HEK293T (cell line): Measurements from ENCODE around the gene DYNC1LI2.
"Not testable (repeated sequence)": the region's sequence is repeated elsewhere in the genome, so short reads cannot be mapped to it uniquely, and the experiment has no call there.

ENCODE experiments used
- CTCF ChIA-PET: fragments of 350-600 bp; formaldehyde crosslinking; extraction: SDS; loops from one replicate; lab custom pipeline; 2021; ENCODE audit warnings: antibody characterized with exemption, inconsistent platforms; lab: Yijun Ruan, JAX
- POLR2A ChIA-PET: fragments of 350-600 bp; formaldehyde crosslinking; extraction: SDS; loops from one replicate; lab custom pipeline; 2020; ENCODE audit warnings: antibody characterized with exemption, inconsistent platforms; lab: Yijun Ruan, JAX
- DNase-seq: peaks from one replicate; pipeline ENCODE4 v3.0.0; 2012; ENCODE audit warnings: mixed read lengths; ENCODE audit errors: extremely low spot score
- ARNT ChIP-seq: fragments of 450-650 bp; IDR thresholded peaks from 2 replicates; pipeline ENCODE4 v1.6.1; 2017; ENCODE audit warnings: mild to moderate bottlenecking
- BHLHE40 ChIP-seq: fragments of 450-650 bp; IDR thresholded peaks from 2 replicates; pipeline ENCODE4 v1.6.1; 2016; ENCODE audit warnings: mild to moderate bottlenecking, moderate library complexity, borderline replicate concordance
- CTBP1 ChIP-seq: fragments of 450-650 bp; IDR thresholded peaks from 2 replicates; pipeline ENCODE4 v1.6.1; 2016; ENCODE audit warnings: borderline replicate concordance
- ELF4 ChIP-seq: fragments of 450-650 bp; IDR thresholded peaks from 2 replicates; pipeline ENCODE4 v1.6.1; 2017; ENCODE audit warnings: antibody characterized with exemption
- FOXA1 ChIP-seq: fragments of 450-650 bp; IDR thresholded peaks from 2 replicates; pipeline ENCODE4 v1.6.1; 2016; ENCODE audit warnings: mild to moderate bottlenecking
- FOXK2 ChIP-seq: fragments of 450-650 bp; IDR thresholded peaks from 2 replicates; pipeline ENCODE4 v1.6.1; 2016; ENCODE audit warnings: mild to moderate bottlenecking
- FOXM1 ChIP-seq: fragments of 450-650 bp; IDR thresholded peaks from 2 replicates; pipeline ENCODE4 v1.6.1; 2017; ENCODE audit warnings: mild to moderate bottlenecking, borderline replicate concordance
- HDGF ChIP-seq: fragments of 450-650 bp; IDR thresholded peaks from 2 replicates; pipeline ENCODE4 v1.6.1; 2017; ENCODE audit warnings: antibody characterized with exemption, borderline replicate concordance
- L3MBTL2 ChIP-seq: fragments of 450-650 bp; conservative IDR thresholded peaks from 2 replicates; pipeline ENCODE4 v1.6.1; 2016; ENCODE audit warnings: mild to moderate bottlenecking
- LEF1 ChIP-seq: fragments of 450-650 bp; IDR thresholded peaks from 2 replicates; pipeline ENCODE4 v1.6.1; 2017; ENCODE audit warnings: mild to moderate bottlenecking, borderline replicate concordance
- NFRKB ChIP-seq: fragments of 450-650 bp; IDR thresholded peaks from 2 replicates; pipeline ENCODE4 v1.6.1; 2016; ENCODE audit warnings: mild to moderate bottlenecking, moderate library complexity
- SP1 ChIP-seq: fragments of 450-650 bp; IDR thresholded peaks from 2 replicates; pipeline ENCODE4 v1.6.1; 2017
- SUZ12 ChIP-seq: fragments of 450-650 bp; IDR thresholded peaks from 2 replicates; pipeline ENCODE4 v1.6.1; 2016; ENCODE audit warnings: mild to moderate bottlenecking
- ZNF384 ChIP-seq: fragments of 450-650 bp; IDR thresholded peaks from 2 replicates; pipeline ENCODE4 v1.6.1; 2016
- TF ChIP-seq, protein P1 (sequence below): fragments of 450-650 bp; IDR thresholded peaks from 2 replicates; pipeline ENCODE4 v1.6.1; 2016

DYNC1LI2 gene

GRCh38 chr16:66751303-66751991 lies at the start of gene DYNC1LI2:
TSS of gene DYNC1LI2 (minus strand) at chr16:66751609. CDS start at chr16:66751591, 18 bp downstream.
- CTCF ChIA-PET = interaction anchor here (0.6 to 2.5 kb wide), 10 partner anchors 8 to 143 kb away, joined by 3 to 11 read pairs (median 4); no protein-coding TSS in a partner anchor
- TF ChIP-seq ARNT = peak; percentile 93
- no peak for TF ChIP-seq BHLHE40
- TF ChIP-seq FOXM1 = peak; percentile 87
- peak; percentile 77 for TF ChIP-seq LEF1
- TF ChIP-seq FOXK2 = no peak
- POLR2A ChIA-PET = interaction anchor here (1.3 to 2.1 kb wide), 3 partner anchors 10 to 79 kb away, joined by 6 to 14 read pairs (median 7); partner anchors contain the start of gene NAE1
- peak; percentile 95 for DNase-seq

DNA sequence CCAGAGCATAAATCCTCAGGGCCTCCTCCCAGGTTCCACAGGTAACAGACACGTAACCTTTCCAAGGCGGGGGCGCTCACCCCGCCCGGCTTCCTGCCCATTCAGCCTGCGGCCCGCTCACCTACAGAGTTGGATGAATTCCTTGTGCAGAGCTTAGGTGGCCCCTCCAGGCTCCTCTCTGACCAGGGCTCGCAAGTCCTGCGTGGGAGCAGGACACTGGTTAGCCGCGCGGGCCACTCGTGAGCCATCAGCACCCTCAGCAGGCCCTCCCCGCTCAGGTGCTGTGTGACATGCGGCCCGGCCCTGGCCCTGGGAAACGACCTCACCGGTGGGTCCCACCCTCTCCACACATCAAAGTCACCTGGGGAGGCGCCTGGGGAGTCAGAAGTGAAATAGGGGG lies 49.4 kb upstream of the DYNC1LI2 start:
- DNase-seq = no peak
- CTCF ChIA-PET = interaction anchor here (0.6 kb wide), 1 partner anchor 326 kb away, joined by 3 read pairs; no protein-coding TSS in a partner anchor
- TF ChIP-seq FOXM1 = no peak
- TF ChIP-seq HDGF = no peak
- no peak for TF ChIP-seq CTBP1
- no peak for TF ChIP-seq FOXK2
- TF ChIP-seq L3MBTL2 = no peak
- no peak for TF ChIP-seq LEF1
- TF ChIP-seq ZNF384 = no peak
- no peak for TF ChIP-seq BHLHE40
- POLR2A ChIA-PET = no interaction called here

- DNase-seq = no peak
- TF ChIP-seq FOXM1 (no peak), HDGF (no peak), ELF4 (no peak), L3MBTL2 (no peak), NFRKB (no peak), SP1 (no peak), BHLHE40 (no peak)
- TF ChIP-seq, protein P1, sequence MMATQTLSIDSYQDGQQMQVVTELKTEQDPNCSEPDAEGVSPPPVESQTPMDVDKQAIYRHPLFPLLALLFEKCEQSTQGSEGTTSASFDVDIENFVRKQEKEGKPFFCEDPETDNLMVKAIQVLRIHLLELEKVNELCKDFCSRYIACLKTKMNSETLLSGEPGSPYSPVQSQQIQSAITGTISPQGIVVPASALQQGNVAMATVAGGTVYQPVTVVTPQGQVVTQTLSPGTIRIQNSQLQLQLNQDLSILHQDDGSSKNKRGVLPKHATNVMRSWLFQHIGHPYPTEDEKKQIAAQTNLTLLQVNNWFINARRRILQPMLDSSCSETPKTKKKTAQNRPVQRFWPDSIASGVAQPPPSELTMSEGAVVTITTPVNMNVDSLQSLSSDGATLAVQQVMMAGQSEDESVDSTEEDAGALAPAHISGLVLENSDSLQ = no peak
- ChIA-PET POLR2A (no interaction called here), CTCF (no interaction called here)
Observed at GRCh38 chr16:66798161-66798560, 46.8 kb upstream of the DYNC1LI2 start.

- POLR2A ChIA-PET, CTCF ChIA-PET, DNase-seq: not testable (repeated sequence)
Observed at GRCh38 chr16:66793984-66794383, 42.6 kb upstream of the DYNC1LI2 start.

DNA sequence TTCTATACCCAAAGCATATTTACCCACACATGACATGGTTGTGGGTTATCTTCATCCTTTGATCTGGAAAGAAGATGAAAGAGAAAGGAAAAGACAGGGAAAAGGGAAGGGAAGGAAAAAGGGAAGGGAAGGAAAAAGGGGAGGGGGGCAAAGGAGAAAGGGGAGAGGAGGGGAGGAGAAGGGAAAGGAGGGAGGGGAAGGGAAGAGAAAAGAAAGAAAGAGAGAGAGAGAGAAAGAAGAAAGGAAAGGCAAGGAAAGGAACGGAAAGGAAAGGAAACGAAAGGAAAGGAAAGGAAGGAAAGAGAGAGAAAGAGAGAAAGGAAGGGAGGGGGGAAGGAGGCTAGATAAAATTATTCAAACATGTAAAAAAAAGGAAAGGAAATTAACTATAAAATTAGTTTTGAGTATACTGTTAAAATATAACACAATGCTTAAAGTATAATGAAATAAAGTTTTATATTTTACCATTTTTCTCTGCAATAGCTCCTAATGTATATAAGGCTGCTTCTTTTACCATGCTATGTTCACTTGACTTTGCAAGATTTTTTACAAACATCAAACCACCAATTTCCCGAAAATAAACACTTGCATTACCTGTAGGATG lies 38.8 kb upstream of the DYNC1LI2 start:
- ChIA-PET CTCF (no interaction called here), POLR2A (no interaction called here)
- no peak for DNase-seq
- TF ChIP-seq CTBP1 (no peak), BHLHE40 (no peak), FOXM1 (no peak), SP1 (no peak), FOXK2 (no peak), L3MBTL2 (no peak)

GRCh38 chr16:66787427-66787826 lies 36.0 kb upstream of the DYNC1LI2 start:
- no peak for TF ChIP-seq FOXM1
- TF ChIP-seq ZNF384 = no peak
- TF ChIP-seq HDGF = no peak
- no peak for TF ChIP-seq SP1
- no peak for TF ChIP-seq LEF1
- no peak for TF ChIP-seq FOXA1
- no peak for TF ChIP-seq BHLHE40
- TF ChIP-seq SUZ12 = no peak
- TF ChIP-seq NFRKB = no peak
- TF ChIP-seq L3MBTL2 = no peak
- ChIA-PET CTCF (no interaction called here), POLR2A (no interaction called here)
- DNase-seq = no peak

GRCh38 chr16:66786551-66786950 lies 35.1 kb upstream of the DYNC1LI2 start:
- no peak for TF ChIP-seq FOXK2
- no peak for TF ChIP-seq ARNT
- TF ChIP-seq ZNF384 = no peak
- TF ChIP-seq SP1 = no peak
- TF ChIP-seq CTBP1 = no peak
- no peak for TF ChIP-seq L3MBTL2
- no peak for TF ChIP-seq FOXA1
- no peak for TF ChIP-seq LEF1
- TF ChIP-seq, protein P1 = no peak
- TF ChIP-seq NFRKB = no peak
- ChIA-PET POLR2A (no interaction called here), CTCF (no interaction called here)
- no peak for DNase-seq
